Right lobe of liver (tissue), 4 donors: ENCODE results near the gene SLC44A2.

Experiments used
- CTCF ChIP-seq, 4 donors: fragments of 200-600 bp in 3 of 4; fragments of 450-650 bp in 1 of 4; IDR thresholded peaks; one replicate each; pipeline versions ENCODE4 v1.5.1 to v1.8.0; 2016 to 2022; ENCODE audit warnings: antibody characterized with exemption in 4 of 4, mild to moderate bottlenecking in 2 of 4
- POLR2A ChIP-seq: fragments of 450-650 bp; IDR thresholded peaks from one replicate; pipeline ENCODE4 v1.6.1; 2017; ENCODE audit warnings: antibody characterized with exemption, mild to moderate bottlenecking
- donor health status: DM: no; HTN: no; CAD: no.
- donor health status: DM: no; HTN: no; CAD: no.
- donor health status: DM: no; HTN: yes; CAD: no.

GRCh38 chr19:10679743-10680142 is 54.4 kb downstream of the SLC44A2 start:
- no peak for TF ChIP-seq POLR2A
- no peak for TF ChIP-seq CTCF (IDR thresholded peaks at IDR 0.05)
